Stimulated activated CD8-positive, alpha-beta memory T cell treated with anti-CD3 and anti-CD28 coated beads, Interleukin-7, amount 100 ng/mL, for 24 hours (primary cell): ENCODE results near the gene ANTXR2.

ENCODE experiments used
- DNase-seq: peaks from one replicate; pipeline ENCODE4 v3.0.0-alpha.2; 2020; ENCODE audit warnings: low read depth

Gene ANTXR2

GRCh38 chr4:79864500-79865200 lies 208.4 kb downstream of the ANTXR2 start:
- no peak for DNase-seq

- DNase-seq: no peak
Observed at GRCh38 chr4:79863333-79863732, 209.7 kb downstream of the ANTXR2 start.

GRCh38 chr4:79862821-79863220 lies 210.2 kb downstream of the ANTXR2 start:
- no peak for DNase-seq

- no peak for DNase-seq
Observed at GRCh38 chr4:79857811-79858210, 215.2 kb downstream of the ANTXR2 start.

- no peak for DNase-seq
Observed at GRCh38 chr4:79856196-79856595, 216.8 kb downstream of the ANTXR2 start.

- no peak for DNase-seq
Observed at GRCh38 chr4:79854856-79855502, 218.1 kb downstream of the ANTXR2 start.

GRCh38 chr4:79852305-79852730 lies 220.7 kb downstream of the ANTXR2 start:
- DNase-seq: no peak

- no peak for DNase-seq
Observed at GRCh38 chr4:79851625-79852304, 221.3 kb downstream of the ANTXR2 start.
